Activated CD4-positive, alpha-beta T cell treated with anti-CD3 and anti-CD28 coated beads, Interleukin-2, amount 50 U/mL, for 48 hours (primary cell): ENCODE measurements around the gene TUBB6.

Experiments used
- DNase-seq, 2 experiments: peaks; one replicate each; pipeline ENCODE4 v3.0.0-alpha.2; 2020

TUBB6 gene

DNA sequence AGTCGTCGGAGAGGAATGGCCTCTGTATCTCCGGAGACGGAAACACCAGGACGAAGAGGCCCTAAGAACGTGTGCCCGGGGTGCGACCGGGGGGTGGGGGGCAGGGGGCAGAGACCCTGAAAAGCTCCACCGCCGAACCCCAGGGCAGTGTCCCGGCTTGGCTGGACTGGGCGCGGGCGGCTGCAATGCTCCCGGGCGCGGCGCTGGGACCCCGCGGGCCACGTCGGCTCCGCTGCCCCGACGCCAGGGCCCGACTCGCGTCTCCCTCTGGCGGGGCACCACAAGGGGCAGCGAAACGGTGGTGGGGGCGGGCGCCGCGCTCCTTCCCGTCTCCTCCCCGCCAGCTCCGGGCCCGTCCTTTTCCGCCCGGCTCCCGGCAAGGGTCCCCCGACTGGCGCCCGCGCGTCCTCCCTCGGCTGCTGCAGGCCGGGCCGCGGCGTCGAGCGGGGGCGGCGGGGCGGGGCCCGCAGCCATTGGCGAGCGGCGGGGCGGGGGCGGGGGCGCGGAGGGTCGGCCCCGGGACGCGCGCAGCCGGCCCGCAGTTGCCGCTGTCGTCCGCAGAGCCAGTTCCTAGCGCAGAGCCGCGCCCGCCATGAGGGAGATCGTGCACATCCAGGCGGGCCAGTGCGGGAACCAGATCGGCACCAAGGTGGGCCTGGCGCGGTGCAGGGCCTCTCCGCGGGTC is at the start of gene TUBB6:
TUBB6 (plus strand) TSS at position 541 of the 685 bp plus-strand sequence; CDS start at position 593, 52 bp downstream.
- peak; percentile 41 to 49 for DNase-seq

DNA sequence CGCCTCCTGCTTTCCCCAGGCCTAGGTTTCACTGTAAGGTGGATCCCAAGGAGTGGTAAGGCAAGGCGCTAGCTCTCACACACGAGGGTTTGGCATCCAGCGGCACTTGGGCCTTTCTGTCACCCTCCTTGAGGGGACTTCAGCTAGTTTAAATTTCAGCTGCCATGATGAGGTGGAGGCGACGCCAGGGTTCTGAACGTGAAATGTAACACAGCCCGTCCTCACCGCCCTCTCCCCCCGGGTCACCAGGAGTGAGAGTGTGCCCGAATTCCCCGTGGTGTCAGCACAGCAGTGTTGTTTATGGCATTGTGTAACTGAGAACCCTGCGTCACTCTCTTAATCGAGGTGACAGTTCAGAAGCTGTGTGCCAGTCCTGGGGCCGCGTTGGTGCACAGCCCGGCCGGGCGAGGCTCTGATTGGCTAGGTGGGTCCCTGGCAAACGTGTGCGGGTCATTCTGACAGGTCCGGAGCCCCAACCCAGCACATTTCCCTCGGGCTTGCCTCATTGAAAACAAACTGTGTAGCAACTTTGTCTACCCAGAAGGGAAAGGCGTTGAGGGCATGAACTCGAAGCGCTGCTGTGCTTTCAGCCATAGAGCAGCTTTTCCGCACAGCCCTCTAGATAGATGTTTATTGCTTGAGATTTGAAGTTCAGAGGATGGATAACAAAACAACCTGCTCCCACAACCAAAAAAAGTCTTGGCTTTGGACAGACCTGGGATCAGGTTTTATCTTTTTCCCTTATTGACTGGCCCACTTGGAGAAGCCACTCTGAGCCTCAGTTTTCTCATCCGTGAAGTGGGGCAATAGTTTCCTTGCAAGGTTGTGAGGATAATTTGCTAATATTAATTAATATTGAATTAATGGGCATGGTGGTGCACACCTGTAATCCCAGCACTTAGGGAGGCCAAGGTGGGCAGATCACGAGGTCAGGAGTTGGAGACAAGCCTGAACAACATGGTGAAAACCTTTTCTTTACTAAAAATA is 49.0 kb upstream of the TUBB6 start:
- no peak for DNase-seq

DNA sequence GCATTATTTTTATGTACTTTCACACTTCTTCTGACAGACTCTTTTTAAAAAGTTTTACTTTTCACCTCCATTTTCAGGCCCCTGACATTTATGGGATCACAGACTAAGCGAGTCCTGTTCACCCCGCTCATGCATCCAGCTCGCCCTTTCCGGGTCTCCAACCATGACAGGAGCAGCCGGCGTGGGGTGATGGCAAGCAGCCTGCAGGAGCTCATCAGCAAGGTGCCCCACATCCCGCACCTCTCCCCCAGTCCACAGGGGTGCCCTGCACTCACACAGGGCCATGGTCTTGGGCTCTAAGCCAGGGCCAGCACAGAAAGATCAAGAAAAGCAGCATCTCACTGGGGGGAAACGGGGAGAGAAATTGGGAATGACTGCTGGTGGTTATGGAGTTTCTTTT is 45.3 kb upstream of the TUBB6 start:
- DNase-seq: no peak

DNA sequence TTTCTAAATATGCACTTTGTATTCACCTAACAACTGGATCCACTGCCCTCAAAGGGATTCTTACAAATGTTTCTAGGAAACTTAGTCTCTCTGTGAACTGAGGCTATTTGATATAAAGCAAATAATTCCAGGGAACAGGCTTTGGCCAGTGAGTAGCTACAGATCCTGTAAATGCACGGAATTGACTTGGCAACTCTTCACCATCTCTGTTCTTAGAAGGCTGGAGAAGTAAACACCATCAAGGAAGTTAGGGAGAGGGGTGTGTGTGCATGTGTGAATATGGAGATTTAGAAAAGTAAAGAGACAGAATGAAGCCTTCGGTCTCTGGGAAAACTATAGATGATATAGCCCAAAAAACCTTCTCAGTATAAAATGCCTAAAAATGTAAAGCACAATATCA is 43.2 kb upstream of the TUBB6 start:
- no peak for DNase-seq

DNA sequence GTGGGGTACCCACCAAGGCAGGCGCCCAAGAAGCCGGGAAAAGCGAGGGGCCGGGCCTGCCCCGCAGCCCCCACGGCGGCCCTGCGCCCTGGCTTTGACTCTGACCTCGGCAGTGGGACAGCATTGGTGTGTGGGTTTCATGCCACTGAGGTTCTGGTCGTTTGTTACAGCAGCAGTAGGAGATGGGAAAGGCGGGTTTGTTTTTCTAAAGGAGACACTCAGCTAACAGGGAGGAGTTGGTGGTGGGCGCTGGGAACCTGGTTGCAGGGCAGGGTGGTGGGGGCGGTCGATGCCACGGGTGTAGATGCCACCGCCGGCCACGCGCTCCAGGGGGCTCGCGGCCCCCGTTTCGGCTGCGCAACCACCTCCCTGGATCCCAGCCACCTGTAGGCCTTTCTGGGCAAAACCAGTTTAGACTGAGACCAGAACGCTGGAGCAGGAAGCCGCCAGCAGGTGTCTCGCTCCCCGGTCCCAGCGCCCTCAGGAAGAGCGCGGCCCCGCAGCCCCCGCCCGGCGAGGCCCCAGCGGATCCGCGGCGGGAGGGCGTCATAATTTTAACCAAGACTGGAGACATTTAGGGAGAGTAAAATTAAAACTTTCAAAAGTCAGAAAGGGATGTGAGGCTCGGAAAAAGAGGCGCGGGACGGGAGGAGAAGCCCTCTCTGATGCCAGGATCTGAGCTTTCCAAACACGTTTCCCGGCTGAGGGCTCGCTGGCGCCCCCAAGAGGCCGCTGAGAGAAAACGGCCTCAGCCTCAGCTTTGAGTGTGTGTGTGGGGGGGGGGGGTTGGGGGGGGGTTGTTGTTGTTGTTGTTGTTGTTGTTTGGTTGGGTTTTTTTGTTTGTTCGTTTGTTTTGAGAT is 36.4 kb upstream of the TUBB6 start:
- peak; percentile 70 to 74 for DNase-seq

DNA sequence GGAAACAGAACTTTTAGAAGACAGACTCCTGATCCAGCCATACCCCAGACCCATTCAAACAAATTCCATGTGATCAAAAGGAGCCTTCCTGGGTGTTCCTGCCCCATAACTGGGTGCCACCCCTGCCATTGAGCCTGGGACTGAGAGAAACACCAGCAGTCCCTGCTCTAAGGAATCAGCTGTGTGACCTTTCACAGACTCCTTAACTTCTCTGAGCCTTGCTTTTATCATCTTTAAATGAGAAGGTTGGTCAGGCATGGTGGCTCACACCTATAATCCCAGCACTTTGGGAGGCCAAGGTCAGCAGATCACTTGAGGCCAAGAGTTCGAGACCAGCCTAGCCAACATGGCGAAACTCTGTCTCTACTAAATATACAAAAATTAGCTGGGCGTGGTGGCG is 33.2 kb upstream of the TUBB6 start:
- DNase-seq: no peak

DNA sequence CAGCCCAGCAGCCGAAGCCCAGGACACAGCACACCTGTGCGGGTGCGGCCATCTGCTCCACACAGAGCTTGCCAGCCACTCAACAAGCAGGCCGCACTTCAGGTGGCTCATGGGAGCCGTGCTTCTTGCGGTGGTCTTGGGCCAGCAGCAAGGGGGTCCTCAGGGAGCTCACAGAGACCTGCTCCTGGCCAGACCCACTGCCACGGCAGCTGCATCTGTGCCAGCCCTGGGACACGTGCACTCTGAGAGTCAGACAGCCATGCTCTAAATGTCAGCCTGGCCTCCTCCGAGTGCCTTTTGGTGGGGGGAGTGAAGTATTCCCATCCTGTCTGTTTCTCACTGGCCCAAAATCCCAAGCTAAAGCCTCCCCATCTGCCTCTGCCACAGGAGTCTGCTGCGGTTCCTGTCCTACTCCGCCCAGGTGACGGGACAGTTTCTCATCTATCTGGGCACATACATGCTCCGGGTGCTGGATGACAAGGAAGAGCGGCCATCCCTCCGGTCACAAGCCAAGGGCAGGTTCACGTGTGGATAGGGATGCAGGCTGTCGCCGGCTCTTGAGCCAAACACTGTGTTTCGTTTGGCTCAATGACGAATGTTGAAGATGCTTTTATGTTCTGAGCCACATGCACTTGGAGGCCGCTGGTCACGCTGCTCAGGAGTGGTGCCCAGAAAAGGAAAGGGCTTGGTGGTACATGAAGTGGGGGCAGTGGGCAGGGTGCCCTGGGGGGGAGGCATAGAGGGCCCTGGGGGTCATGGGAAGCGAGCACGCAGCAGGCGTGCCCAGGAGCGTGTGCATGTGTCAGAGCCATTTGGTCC is 31.1 kb upstream of the TUBB6 start:
- no peak for DNase-seq

DNA sequence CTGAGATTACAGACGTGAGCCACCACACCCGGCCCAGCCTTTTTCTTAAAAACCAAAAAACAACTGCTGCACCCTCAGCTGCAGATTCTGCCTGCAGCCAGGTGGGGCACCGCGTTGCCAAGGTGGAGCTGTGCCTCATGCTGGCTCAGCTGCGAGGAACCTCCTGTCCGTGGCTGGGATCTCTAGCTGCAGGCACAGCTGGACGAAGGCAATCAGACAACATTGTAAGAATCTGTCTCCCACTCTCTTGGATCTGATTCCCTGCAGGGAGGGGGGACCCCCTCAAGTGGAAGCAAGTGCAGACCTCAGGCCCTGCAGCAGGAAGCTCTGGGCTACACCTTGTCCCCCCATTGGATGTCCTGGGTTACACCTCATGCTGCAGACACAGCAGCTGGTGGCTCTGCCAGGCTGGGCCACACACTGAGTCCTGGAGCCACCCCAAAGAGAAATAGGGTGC is 29.8 kb upstream of the TUBB6 start:
- no peak for DNase-seq

DNA sequence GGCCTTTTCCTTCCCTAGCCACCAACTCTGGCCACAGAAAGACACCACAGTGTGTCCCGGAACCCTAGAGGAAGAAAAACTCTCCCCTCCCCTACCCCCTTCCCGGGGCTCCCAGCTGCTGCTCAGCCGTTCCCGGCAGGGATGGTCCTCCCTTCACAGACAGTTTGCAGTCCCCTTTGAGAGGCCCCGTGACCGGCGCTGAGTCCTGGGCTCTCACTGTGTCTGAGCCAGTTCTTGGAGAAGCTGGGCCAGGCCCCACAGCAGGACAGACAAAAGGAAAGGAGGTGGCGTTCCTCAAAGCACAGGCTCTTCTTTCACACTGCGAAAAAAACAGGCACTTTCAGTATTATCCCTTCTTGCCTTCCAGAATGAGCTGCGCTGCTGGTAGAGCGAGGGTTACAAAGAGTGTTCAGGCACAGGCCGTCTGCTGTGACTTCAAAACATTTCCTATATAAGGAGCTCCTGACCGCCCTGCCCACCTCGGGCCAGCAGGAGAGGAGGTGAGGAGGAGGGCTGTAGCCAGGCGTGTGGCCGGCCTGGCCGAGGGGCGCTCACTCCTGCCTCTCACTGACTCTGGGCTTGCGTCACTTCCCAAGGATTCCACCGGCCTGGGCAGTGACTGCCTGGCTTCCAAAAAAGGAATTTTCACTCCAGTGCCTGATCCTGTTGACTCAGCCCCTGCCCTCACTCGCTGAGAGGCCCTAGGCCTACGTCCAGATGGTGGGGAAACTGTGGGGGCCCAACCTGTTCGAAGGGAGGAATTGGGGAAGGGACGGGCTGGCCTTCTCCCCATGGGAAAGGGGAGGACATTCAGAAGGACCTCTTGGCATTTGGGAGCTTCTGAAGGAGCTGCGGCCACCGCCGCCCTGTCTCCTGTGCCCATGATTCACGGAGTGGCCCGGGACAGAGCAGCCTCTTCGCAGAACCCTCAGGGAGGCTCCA is 29.0 kb upstream of the TUBB6 start:
- no peak for DNase-seq

DNA sequence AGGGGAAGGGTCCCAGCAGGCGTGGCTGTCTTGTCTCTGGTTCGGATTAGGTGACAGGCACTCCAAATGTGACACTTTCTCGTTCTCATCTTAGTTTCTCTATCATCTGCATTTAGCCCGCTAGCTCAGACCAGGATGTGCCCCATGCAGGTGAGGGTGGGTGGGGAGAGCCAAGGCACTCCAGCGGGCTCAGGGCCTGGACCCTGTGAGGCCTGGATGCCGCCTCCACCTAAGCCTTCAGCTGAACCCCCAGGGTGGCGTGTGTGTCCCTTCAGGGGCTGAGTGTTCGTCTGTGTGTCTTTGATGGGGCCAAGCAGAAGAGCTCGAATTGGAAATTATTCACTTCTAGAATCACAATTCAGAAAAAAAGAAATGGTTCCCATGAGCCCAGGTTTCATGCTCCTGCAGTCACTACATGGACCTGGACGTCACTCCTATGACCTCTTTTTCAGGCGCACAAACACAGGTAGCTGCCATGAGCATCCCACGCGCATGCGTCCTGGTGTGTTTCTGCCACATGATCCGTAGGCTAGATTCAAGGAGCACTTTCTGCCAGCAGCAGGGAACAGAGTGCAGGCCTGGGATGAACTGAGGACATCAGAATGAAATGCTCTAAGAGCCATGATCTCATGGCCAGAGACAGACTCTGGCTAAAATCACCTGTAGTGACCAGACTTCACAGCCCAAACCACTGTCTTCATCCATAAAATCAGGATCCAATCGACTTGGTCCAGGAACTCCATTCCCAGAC is 28.1 kb upstream of the TUBB6 start:
- no peak for DNase-seq

DNA sequence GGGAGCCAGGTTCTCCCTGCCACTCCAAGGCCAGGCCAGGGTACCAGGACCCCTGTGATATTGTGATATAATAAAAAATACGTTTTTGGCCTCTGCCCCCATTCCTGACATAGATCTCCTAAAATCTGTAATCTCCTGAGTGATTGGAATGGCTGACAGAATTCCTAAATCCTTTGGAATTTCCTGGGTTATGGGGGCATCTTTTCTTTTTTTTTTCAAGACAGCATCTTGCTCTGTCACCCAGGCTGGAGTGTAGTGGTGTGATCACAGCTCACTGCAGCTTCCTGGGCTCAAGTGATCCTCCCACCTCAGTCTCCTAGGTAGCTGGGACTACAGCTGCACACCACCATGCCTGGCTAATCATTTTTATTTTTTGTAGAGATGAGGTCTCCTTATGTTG is 26.2 kb upstream of the TUBB6 start:
- DNase-seq: no peak

DNA sequence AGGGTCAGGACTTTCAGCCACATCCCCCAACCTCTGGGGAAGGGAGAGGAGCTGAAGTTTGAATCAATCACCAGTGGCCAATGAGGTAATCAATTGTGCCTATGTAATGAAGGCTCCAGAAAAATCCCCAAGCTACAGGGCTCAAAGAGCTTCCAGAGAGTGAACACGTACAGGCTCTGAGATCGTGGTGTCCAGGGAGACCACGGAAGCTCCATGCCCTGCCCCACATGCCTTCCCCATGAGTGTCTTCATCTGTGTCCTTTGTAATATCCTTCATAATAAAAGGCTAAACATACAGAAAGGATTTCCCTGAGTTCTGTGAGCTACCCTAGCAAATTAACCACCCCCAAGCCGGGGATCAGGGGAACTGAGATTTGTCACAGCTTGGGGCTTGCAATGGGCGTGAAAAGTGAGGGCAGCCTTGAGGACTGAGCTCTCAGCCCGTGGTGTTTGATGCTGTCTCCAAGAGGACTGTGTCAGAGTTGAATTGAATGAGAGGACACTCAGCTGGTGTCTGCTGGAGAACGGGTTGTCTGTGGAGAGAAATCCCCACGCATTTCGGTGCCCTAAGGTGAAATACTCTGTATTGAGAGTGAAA is 25.5 kb upstream of the TUBB6 start:
- DNase-seq: no peak

DNA sequence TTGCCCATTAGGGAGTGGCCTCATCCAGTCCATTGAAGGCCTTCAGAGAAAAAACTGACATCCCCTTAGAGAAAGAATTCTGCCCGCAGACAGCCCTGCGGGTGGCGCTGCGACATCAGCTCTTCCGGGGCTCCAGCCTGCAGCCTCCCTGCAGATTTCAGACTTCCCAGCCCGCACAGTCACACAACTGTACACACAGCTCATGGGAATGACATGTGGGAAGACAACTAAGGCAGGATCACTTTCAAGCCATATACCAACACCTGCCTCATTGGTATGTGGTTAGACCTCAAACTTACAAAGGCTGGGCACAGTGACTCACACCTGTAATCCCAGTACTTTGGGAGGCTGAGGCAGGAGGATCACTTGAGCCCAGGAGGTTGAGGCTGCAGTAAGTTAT is 24.8 kb upstream of the TUBB6 start:
- no peak for DNase-seq

DNA sequence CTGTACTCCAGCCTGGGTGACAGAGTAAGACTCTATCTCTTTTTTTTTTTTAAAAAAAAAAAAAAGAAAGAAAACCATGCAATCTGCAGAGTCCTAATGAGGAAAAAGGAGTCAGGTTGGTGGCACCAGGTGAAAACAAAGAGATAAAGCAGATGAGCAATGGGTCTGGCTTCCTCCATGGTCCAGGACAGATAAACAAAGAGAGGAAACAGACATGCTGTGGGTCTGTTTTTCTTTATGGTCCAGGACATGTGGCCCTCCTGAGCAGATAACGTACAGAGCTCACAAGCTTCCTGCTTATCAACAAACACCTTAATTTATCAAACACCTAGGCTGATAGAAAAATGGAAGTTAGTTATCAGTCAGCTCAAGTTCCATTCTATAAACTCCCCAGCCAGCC is 24.4 kb upstream of the TUBB6 start:
- no peak for DNase-seq

DNA sequence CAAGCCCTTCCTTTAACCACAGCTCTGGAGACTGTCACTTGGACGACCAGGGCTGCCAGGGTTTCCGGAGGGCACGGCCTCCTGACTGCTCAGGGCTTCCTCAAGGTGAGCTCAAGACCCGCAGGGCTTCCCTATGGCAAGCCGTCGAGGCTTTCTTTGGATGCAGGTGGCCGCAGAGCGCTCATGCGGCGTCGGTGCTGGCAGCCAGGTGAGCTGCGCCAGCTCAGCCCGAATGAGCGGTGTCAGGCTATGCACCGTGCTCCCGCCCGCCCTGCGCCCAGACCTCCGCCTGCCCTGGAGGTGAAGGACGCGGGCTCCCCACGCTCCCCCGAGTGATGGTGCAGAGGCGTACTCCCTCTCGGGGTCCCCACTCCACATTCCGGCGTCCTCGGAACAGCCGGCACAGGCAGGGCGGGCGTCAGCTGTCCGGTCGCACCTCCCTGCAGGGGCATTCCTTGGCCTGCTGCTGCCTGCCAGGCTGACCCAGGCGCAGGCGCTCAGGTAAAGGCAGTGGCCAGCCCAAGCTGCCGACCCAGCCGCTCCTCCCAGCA is 20.8 kb upstream of the TUBB6 start:
- no peak for DNase-seq

DNA sequence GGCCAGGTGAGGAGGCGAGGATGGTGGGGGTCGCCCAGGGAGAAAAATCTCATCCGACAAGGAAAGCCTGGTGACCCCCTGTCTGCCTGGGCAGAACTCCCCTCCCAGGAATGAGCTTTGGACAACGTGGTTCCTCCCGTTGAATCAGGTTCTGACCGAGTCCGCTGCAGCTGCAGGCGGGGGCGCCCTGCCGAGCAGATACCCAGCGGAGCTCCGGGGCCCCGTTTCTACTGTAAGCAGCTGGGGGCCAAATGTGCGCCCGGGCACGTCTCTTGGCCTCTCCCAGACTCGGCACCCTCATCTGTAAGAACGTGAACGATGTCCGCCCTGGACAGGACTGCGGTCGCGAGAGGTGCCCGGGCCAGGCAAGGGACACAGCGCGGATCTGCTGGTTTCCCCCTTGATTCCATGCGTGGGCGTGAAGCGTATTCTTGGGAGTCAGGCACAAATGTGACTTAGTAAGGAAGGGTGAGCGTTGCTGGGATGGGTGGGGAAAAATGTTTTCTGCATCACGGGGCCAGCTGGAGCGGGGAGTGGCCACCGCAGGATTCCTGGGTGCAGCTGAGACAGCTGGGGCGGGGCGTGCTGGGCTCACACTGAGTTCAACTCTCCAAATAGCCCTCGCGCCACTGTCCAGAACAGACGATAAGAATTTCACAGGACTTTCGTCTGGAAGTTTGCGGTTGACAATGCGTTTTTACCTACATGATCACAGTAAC is 20.2 kb upstream of the TUBB6 start:
- no peak for DNase-seq

DNA sequence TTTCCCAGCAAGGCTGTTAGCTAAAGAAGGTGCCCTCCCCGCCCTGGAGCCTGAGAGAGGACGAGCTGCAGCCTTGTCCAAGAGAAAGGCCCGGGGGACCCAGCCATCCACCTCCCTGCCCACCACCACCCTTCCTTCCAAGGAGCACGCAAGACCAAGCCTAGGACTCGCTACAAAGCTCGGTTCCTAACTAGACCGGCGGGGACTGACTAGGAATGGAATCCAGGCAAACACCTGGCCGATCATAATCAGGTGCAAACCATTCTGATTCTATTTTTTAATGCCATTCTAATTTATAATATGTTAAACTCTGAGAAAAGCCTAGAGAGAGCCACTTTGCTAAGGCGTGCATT is 19.7 kb upstream of the TUBB6 start:
- no peak for DNase-seq

DNA sequence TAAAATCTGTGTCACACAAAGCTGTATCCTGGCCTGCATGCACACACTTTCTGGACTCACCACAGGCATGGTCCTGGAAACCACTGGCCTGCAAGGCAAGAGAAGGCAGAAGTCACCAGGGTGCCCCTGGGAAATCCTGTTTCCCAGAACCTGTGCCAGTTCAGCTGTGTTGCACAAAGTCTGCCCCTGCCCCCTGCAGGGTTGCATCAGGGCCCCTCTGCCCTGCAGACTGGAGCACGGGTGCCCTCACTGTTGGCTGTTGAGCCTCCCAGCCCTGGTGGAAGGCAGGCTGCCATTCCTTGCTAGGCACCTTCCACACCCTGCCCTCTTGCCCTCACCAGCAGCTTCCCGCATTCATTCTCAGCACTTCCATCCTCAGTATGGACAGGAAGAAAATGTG is 18.0 kb upstream of the TUBB6 start:
- no peak for DNase-seq

DNA sequence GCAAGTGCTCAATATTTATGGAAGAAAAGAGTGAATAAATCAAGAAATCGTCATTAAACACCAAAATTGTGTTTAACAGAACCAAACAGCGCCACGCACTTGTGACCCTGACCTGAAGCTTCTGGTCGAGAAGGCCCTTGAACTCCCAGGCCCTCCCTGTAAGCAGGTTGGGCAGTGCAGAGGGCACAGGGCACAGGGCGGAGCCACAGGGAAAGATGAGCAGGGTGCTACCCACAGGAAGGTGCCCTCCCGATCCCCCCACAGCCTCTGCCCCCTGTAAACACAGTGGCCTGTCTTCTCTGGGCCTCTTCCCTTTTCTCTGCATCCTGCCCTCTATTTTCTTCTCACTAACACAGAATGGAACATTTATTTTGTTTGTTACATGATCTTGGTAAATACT is 16.9 kb upstream of the TUBB6 start:
- no peak for DNase-seq
